Occipital lobe (tissue), 2 donors: ENCODE measurements around the gene MAP3K20. TPM values are rescaled to one million over a fixed set of nuclear protein-coding genes. Genes with fewer than 3 reads are reported as not detected.
"Not testable (repeated sequence)": the region's sequence is repeated elsewhere in the genome, so short reads cannot be mapped to it uniquely, and the experiment has no call there.

Source experiments
- DNase-seq: peaks from one replicate; lab custom pipeline; 2025; lab: John Stamatoyannopoulos, UW
- total RNA-seq: library from RNA; depleted of rRNA; stranded (reverse); fragments of >200 nt; gene quantifications from one replicate; pipeline ENCODE4 v1.2.3, GENCODE V29; 2014

MAP3K20 gene
- total RNA-seq, 1 donor from 2014 or later, result 14.2 TPM

DNA sequence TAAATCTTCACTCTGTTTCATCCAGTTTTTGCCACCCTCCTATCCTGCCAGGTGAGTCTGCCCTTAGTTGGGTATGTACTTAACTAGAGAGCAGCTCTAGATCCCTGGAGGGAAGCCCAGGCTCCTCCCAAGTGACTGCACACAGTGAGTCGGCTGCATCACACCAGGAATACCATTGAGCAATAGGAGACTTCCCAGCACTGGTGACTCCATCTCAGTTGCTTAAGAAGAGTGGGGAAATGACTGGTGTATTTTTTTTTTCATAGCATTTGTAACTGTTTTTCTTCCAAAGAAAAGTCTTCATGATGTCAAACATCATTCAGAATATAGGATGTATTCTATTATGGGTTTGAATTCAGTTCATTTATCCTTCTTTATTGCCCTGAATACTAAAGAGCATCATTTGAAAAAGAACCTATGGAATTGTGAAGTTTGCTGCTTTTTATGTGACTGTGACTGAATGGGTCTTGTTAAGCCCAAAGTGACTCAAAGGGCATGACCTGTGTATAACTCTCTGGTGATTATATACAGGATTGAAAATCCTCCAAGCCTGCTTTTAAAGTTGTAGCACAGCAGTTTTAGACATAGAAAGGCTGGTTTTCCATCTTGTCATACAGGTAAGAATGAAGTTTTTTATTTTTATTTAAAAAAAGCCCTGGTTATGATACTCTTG, 84.3 kb downstream of the MAP3K20 start:
- no peak for DNase-seq

DNA sequence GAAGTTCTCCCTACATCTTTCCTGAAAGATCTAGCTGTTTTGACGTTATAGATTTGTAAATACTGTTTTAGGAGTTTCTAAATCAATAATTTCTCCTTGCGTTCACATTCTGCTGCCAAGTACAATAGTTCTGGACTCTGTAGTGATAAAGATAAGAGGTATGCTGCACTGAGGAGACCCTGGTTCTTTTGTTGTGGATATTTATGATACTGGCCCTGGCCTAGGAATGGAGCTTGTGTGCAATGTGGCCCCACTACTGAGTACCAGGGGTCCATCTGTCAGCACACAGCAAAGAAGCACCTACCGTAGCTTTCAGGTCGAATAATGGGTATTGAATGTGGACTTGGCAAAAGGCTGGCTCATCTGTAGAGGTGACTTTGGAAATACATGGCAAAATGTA, 85.0 kb downstream of the MAP3K20 start:
- no peak for DNase-seq

DNA sequence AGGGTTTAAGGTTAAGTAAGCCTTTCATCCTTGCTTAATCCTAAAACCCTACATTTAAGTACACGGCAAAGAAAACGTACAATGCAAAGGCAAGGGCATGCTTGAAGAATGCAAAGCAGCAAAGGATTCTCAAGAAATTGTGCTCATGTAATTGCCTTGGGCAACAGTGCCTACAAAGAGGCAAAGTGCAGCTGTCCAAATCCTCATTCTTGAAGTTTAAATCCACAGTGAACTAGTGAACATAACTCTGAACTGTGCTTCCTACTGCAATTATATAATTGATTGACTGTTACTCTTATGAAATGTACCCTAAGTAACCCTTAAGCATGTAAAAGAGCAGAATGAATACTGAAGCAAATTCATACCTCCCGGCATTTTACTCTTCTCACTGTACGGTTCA, 85.4 kb downstream of the MAP3K20 start:
- no peak for DNase-seq

DNA sequence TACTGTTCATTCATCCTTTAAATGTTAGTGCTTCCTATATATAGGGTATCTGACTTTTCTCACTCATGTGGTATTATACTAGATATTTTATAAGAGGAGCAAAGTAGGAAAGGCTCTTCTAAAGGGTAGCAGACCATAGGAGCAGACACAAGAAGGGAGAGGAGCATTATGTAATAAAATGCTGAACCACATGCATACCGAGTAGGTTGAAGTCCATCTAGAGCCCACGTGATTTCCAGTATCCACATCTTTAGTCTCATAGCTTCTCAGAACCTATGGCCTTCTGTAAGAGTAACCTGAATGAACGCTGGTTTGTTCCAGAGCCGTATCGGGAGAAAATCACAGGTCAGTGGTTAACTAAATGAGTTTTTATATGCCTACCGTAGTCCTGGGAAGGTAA, 85.9 kb downstream of the MAP3K20 start:
- DNase-seq, result no peak

DNA sequence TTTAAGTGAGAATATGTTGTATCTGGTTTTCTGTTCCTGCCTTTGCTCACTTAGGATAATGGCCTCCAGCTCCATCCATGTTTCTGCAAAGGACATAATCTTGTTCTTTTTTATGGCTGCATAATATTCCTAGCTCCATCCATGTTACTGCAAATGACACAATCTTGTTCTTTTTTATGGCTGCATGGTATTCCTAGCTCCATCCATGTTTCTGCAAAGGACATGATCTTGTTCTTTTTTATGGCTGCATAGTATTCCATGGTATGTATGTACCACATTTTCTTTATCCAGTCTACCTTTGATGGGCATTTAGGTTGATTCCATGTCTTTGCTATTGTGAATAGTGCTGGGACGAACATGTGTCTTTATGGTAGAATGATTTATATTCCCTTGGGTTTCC, 87.7 kb downstream of the MAP3K20 start:
- DNase-seq, result not testable (repeated sequence)

DNA sequence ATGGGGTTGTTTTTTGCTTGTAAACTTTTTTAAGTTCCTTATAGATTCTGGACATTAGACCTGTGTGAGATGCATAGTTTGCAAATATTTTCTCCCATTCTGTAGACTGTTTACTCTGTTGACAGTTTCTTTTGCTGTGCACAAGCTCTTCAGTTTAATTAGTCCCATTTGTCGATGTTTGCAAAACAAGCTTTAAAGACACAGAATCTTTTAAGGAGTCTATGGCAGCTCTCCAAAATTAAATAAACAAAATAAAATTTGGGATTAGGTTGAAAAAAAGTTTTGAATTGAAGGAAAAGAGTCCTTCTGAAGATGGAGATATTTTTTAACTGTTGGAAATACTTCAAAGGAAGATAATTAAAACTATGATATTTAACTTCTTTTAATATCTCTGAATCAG, 88.8 kb downstream of the MAP3K20 start:
- DNase-seq, result no peak

DNA sequence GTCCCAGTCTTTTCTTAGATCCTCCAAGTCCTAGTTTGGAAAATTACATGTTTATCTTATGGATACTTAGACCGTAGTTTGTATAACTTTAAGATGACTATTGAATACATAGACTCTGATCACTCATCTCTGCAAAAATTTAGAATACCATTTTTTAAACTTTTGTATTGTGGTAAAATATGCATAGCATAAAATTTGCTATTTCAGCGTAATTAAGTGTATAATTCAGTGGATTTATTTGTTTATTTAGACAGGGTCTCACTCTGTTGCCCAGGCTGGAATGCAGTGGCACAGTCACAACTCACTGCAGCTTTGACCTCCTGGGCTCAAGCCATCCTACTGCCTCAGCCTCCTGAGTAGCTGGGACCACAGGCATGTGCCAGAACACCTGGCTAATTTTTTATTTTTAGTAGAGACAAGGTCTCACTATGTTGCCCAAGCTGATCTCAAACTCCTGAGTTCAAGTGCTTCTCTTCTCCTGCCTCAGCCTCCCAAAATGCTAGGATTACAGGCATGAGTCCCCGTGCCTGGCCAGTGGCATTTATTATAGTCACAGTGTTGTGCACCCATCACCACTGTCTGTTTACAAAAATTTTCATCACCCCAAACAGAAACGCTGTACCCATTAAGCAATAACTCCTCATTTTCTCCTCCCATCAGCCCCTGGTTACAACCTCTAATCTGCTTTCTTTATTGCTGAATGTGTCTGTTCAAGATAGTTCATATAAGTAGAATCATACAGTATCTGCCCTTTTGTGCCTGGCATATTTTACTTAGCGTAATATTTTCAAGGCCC, 90.0 kb downstream of the MAP3K20 start:
- no peak for DNase-seq

DNA sequence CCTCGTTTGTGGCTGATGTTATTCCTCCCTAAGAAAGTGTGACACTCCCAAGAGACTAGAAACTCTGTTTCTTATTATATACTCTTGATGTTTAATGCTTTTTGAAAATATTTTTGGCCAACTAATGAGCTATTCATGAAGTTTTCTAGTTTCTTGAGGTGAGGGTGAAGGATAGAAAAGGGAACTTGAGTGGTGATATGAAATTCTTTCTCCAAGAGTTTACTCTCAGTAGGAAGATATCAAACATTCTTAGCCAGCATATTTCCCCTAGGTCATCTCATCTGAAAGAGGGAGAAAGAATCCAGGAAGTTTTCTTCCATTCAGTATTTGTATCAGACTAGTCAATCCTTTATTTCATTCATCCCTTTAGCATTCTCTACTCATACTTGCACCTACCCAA, 95.7 kb downstream of the MAP3K20 start:
- no peak for DNase-seq

DNA sequence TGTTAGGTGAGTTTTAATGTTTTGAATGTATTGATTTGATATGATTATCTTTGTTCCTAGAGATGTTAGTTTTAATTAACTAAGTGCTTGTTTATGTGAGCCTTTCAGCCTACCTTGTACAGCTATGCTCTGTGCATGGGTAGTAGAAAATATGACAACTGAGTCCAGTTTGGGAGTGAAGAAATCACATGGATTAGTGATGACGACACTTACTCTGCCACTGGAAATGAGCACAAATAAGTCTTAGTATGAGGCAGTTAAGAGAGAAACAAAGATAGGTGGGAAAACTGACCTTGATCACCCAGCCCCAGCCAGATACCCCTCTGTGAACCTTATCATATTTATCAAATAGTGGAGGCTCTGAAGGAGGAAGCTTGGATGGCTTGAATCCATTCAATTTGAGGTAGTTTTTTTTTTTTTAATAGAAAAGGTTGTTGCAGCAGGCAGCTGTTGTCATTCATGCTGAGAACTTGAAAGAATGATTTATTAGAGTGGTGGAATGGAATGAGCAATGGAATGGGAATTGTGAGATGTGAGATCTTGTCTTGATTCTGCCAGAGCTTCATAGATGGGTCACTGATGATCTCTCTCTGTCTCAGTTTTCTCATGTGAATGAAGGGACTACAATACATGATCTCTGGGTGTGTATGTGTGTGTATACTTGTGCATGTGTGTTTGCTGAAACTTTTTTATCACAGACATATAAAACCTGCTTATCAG, 96.4 kb downstream of the MAP3K20 start:
- DNase-seq, result no peak

DNA sequence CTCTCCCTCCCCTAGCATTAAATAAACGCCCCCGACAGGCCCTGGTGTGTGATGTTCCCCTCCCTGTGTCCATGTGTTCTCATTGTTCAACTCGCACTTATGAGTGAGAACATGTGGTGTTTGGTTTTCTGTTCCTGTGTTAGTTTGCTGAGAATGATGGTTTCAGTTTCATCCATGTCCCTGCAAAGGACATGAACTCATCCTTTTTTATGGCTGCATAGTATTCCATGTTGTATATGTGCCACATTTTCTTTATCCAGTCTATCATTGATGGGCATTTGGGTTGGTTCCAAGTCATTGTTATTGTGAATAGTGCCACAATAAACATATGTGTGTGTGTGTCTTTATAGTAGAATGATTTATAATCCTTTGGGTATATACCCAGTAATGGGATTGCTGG, 98.7 kb downstream of the MAP3K20 start:
- DNase-seq, result not testable (repeated sequence)

DNA sequence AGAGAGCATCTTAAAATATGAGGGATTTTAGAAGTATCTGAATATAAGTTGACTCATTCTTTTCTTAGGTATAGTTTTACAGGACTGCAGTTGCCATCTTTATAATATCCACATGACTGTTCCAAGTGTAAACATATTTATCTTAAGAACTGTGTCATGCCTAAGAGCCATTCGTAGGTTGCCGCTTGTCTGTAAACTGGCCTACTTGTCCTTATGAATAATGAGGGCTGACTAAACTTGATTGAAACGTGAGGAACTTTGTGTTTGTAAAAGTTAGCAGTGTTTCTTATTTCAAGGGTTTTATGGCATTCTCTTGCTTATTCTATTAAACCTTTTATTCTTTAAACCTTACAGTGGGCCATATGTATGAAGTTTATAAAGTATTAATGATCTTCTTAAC, 99.6 kb downstream of the MAP3K20 start:
- DNase-seq, result no peak

DNA sequence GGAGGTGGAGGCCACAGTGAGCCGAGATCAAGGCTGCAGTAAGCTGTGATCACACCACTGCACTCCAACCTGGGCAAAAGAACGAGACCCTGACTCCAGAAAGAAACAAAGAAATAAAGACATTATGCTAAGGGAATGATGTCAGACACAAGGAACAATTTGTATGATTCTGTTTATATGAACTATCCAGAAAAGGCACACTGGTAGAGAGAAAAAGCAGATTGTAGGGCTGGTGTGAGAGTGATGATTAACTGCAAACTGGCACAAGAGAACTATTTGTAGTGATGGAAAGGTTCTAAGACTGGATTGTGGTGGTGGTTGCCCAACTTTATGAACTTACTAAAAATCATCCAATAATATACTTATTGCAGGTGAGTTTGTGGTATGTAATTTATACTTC, 106.3 kb downstream of the MAP3K20 start:
- no peak for DNase-seq

DNA sequence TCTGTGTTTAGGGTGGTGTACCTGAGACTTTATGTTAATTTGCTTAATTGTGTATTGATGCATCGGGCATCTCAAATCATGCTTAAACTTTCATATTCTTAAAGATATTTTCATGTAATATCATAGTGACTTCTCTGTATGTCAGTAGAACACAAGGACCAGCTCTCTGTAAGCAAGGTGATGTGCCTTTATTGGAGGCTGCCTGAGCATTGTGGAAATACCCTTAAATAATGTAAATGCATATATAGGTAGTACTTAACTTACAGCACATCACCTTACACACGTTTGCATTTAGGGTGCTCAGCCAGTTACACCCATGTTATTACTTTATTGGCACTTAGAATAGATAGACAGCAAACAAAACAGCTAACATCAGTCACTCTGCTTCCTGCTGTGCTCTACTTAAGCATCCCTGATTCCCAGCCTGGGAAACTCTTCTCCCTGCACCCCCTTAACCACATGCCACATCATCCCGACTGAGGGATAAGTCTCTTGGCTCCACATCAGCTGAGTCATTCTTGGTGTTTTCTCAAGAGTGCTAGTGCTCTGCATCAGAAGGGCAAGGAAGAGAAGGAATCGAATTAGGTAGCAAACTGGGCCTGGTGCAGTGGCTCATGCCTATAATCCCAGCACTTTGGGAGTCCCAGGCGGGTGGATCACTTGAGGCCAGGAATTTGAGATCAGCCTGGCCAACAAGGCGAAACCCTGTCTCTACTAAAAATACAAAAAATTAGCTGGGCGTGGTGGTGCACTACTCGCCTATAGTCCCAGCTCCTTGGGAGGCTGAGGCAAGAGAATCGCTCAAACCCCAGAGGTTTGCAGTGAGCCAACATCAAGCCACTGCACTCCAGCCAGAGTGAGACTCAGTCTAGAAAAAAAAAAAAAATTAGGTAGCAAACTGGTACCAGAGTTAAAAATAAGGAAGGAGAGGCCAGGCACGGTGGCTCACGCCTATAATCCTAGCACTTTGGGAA, 108.7 kb downstream of the MAP3K20 start:
- peak; percentile 8 for DNase-seq

DNA sequence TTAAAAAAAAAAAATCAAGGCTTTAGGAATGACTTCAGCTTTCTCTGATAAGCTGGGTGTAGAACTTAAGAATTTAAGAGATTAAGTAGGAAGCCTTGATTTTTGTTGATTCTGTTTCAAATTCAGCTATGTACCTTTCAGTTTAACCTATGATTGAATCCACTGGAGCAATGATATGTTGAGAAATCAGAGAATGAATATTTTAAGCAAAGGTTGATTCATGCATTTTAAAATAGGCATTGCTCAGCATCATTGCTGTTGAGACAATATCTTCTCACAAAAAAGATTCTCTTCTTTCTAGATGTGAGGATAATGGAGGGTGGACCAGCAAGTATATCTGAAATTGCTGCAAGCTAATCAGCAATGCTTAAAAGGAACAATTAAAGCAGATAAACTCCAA, 109.8 kb downstream of the MAP3K20 start:
- DNase-seq, result no peak

DNA sequence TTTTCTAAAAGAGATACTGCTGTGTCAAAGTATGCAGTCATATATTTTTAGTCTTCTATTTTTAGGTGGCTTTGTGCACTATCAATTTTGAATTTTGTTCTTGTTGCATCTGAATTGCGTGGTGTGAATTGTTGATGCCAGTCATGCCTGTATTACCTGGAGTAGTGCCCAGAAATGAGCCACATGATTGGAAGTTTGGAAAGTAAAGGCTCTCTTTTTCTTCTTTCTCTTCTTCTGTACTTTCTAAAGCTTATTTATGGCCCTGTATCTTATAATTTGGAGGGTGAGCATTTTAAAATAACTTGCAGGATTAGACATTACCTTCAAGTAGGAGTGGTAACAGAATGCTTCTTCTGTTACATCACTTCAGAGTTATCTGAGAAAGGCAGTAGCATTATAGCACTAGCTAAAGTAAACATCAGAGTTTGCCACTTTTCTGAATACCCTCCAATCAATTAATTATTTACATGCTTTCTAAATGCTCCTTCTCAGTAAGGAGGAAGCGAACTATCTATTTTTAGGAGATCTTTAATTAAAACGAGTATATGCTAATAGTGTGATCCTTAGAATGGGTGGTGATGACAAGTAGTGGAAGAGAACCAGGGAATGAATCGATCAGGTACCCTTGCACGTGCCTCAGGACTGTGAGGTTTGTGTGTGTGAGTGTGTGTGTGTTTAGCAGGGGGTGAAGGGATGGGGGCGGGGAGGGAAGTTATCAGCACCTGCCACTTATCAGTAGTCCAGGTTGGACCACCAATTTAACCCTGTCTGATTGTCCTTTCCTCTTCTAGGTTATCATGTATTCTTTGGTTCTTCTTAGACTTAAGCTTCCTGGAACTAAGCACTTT, 112.5 kb downstream of the MAP3K20 start:
- no peak for DNase-seq

DNA sequence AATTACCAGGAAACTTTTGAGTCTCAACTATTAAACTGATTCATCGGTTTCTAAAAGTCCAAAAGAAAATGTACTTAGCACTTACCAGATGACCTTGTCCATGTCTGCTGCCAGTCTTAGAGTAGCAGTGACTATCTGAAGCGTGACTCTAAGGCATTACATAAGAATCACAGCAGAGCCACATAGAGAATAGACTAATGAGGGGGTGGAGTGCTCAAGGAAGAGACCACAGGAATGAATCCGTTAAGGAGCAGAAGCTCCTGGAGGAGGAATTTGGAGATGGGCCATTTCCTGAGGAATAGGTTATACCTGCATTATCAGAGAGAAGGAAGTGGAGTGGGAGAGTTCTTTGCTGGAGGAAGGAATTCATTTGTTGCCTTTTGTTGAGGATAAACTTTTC, 116.0 kb downstream of the MAP3K20 start:
- no peak for DNase-seq

DNA sequence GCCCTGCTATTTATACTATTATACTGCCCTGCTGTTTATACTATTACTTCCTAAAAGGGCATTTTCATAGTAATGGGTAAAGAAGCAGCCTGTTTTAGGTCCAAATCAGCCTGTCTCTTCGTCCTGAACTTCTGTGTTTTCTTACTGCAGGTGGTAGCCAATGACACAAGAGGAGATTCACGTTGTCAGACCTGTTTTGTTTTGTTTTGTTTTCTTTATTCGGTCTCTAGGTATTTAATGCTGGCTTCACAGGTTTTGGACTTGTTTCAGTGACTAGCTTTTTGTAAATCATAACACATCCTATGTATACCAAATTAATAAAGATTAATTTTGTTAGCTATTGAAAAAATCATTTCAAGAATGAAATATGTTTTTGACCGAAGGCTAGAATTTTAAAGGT, 116.4 kb downstream of the MAP3K20 start:
- DNase-seq, result no peak

DNA sequence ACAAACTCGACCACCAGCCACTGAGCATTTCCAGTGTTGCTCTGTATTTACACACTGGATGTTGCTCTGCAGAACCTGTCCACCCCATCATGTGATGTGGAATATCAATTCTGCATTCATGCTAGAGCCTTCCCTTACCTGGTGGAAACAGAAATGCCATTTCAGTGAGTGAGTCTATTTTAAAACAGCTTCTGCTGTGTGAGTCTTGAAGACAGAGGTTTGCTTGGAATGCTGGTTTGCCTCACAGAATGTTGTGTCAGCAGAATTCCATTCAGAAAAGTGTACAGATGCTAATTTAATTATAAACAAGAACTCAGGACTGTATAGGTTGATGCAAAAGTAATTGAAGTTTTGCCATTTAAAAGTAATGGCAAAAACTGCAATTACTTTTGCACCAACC, 118.3 kb downstream of the MAP3K20 start:
- no peak for DNase-seq

DNA sequence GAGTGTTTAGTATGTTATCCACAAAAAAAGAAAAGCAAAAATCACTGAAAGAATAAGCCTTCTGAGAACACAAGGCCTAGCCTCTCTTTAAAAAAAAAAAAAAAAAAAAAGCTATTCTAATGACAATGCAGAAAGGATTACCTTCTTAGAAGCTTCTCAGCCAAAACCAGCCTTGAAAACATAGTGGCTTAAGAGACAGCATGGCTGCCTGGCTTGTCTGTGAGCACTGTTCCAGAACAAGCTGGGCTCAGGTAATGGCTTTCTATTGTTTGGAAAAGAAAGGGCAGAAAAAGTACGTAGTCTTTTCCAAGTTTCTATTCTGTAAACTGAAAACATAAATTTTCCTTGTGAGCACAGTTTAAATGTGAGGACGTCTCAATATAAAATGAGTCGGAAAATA, 119.5 kb downstream of the MAP3K20 start:
- no peak for DNase-seq

DNA sequence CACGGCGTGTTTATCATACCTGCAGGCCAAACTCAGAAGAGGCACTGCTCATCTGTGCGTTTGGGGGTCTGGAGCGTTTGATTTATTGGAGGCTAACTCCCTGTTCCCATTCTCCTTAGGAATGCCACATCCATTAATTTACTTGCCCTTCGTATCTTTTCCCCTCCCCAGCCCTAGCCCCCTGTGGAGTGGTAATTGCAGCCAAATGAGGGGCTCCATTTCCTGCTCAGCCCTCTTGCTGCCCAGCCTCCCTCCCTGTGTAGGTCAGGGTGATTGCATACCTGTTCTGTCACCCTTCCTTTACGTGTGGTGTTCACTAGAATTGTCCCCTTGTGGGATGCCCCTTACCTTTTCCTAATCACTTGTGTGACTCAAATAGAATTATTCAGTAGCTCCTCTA, 120.4 kb downstream of the MAP3K20 start:
- DNase-seq, result no peak
